ENCODE results near the gene POGLUT3. TPM values are rescaled to one million over a fixed set of nuclear protein-coding genes. Genes with fewer than 3 reads are reported as not detected.

Gene POGLUT3
- total and polyA plus RNA-seq, 4 donors, result 5.8 to 8.8 (median 7.6) TPM

DNA sequence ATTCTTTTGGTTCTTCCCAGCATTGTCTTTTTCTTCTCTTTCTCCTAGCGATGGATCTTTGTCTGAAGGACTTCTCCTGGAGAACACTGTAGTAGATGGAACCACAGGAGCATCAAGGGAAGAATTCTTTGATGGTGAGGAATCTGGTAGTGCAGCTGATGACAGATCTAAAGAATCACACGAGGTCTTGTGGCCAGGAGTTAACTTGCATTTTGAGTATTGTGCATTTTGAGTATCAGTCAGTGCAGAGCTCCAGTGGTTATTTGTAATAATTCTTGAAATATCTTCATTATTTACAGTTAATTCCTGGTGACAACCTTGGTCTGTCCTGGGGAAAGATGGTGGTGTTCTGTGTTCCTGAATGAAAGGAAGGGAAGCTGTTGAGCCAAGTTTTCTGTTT lies 14.5 kb upstream of the POGLUT3 start (continued):
- TF ChIP-seq, protein P1, sequence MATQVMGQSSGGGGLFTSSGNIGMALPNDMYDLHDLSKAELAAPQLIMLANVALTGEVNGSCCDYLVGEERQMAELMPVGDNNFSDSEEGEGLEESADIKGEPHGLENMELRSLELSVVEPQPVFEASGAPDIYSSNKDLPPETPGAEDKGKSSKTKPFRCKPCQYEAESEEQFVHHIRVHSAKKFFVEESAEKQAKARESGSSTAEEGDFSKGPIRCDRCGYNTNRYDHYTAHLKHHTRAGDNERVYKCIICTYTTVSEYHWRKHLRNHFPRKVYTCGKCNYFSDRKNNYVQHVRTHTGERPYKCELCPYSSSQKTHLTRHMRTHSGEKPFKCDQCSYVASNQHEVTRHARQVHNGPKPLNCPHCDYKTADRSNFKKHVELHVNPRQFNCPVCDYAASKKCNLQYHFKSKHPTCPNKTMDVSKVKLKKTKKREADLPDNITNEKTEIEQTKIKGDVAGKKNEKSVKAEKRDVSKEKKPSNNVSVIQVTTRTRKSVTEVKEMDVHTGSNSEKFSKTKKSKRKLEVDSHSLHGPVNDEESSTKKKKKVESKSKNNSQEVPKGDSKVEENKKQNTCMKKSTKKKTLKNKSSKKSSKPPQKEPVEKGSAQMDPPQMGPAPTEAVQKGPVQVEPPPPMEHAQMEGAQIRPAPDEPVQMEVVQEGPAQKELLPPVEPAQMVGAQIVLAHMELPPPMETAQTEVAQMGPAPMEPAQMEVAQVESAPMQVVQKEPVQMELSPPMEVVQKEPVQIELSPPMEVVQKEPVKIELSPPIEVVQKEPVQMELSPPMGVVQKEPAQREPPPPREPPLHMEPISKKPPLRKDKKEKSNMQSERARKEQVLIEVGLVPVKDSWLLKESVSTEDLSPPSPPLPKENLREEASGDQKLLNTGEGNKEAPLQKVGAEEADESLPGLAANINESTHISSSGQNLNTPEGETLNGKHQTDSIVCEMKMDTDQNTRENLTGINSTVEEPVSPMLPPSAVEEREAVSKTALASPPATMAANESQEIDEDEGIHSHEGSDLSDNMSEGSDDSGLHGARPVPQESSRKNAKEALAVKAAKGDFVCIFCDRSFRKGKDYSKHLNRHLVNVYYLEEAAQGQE (IDR thresholded peaks at IDR 0.05), result no peak
- TF ChIP-seq TAF1 (conservative IDR thresholded peaks at IDR 0.05) (no peak), RAD21 (IDR thresholded peaks at IDR 0.05) (no peak)

- Histone ChIP-seq H3K9me3 (ENCODE audit: control insufficient read depth in 4 of 4, low read length in 3 of 4) (no peaks in the 10 kb centered on the region), H3K27ac (ENCODE audit: low read depth in 1 of 2, low read length in 2 of 2) (no peak overlapping the region), H3K27me3 (ENCODE audit: control insufficient read depth in 4 of 4, insufficient read depth in 4 of 4, low read length in 3 of 4) (no peaks in the 10 kb centered on the region), H3K4me3 (ENCODE audit: low read depth in 1 of 3, low read length in 3 of 3) (no peak overlapping the region), H3K4me1 (ENCODE audit: control insufficient read depth in 4 of 4, insufficient read depth in 4 of 4, low read length in 3 of 4) (no peaks in the 10 kb centered on the region), H3K9ac (ENCODE audit: low read depth in 1 of 2, low read length in 2 of 2) (no peak overlapping the region), H3K36me3 (ENCODE audit: control insufficient read depth in 4 of 4, insufficient read depth in 3 of 4, low read depth in 1 of 4, low read length in 3 of 4) (peaks cover 2 to 28% (median 17%) of the 10 kb centered on the region in 4 donors)
- 95% methylated on average over 2 of the region's 2 CpGs for WGBS
- TF ChIP-seq GABPA (IDR thresholded peaks at IDR 0.05 in 1 of 2, conservative IDR thresholded peaks at IDR 0.05 in 1 of 2) (no peak), HNF4A (conservative IDR thresholded peaks at IDR 0.05) (no peak), NR2F2 (IDR thresholded peaks at IDR 0.05) (no peak), TAF1 (conservative IDR thresholded peaks at IDR 0.05) (no peak), JUND (IDR thresholded peaks at IDR 0.05) (no peak), FOXA1 (IDR thresholded peaks at IDR 0.05) (no peak), HNF4G (IDR thresholded peaks at IDR 0.05) (no peak), CTCF (IDR thresholded peaks at IDR 0.05; ENCODE audit: low read depth, low read length, missing input control) (no peak), FOXA2 (IDR thresholded peaks at IDR 0.05) (no peak), RAD21 (IDR thresholded peaks at IDR 0.05) (no peak), RXRA (IDR thresholded peaks at IDR 0.05) (no peak), EGR1 (IDR thresholded peaks at IDR 0.05; ENCODE audit: low read depth in 2 of 2) (no peak), ZBTB33 (IDR thresholded peaks at IDR 0.05) (no peak), YY1 (IDR thresholded peaks at IDR 0.05) (no peak), SP1 (IDR thresholded peaks at IDR 0.05) (no peak)
- TF ChIP-seq, protein P2, sequence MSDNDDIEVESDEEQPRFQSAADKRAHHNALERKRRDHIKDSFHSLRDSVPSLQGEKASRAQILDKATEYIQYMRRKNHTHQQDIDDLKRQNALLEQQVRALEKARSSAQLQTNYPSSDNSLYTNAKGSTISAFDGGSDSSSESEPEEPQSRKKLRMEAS (IDR thresholded peaks at IDR 0.05), result no peak
- TF ChIP-seq, protein P3, sequence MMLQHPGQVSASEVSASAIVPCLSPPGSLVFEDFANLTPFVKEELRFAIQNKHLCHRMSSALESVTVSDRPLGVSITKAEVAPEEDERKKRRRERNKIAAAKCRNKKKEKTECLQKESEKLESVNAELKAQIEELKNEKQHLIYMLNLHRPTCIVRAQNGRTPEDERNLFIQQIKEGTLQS (IDR thresholded peaks at IDR 0.05), result no peak
- TF ChIP-seq, protein P1 (IDR thresholded peaks at IDR 0.05), result no peak
- no peak for DNase-seq (ENCODE audit: low spot score)
Observed at GRCh38 chr11:108511851-108512474, 13.8 kb upstream of the POGLUT3 start.

Measured in liver (tissue), 9 donors.